Stomach (tissue), 4 donors: ENCODE results near the gene ALDH1A1.

Experiments used
- POLR2A ChIP-seq, 4 donors: fragments of 450-650 bp; IDR thresholded peaks; one replicate each; pipeline ENCODE4 v1.6.1; 2016; ENCODE audit warnings: antibody characterized with exemption in 4 of 4, control low read depth in 2 of 4, mild to moderate bottlenecking in 1 of 4, moderate library complexity in 1 of 4
- TF ChIP-seq, protein P1 (sequence below), 7 experiments: fragments of 450-650 bp in 4 of 7; fragments of 200-600 bp in 3 of 7; sonication (generic) in 3 of 7; IDR thresholded peaks; one replicate each; pipeline ENCODE4 v1.5.1; 2016 to 2019; ENCODE audit warnings: antibody characterized with exemption in 7 of 7, control low read depth in 2 of 7, mild to moderate bottlenecking in 1 of 7

- TF ChIP-seq, protein P1, sequence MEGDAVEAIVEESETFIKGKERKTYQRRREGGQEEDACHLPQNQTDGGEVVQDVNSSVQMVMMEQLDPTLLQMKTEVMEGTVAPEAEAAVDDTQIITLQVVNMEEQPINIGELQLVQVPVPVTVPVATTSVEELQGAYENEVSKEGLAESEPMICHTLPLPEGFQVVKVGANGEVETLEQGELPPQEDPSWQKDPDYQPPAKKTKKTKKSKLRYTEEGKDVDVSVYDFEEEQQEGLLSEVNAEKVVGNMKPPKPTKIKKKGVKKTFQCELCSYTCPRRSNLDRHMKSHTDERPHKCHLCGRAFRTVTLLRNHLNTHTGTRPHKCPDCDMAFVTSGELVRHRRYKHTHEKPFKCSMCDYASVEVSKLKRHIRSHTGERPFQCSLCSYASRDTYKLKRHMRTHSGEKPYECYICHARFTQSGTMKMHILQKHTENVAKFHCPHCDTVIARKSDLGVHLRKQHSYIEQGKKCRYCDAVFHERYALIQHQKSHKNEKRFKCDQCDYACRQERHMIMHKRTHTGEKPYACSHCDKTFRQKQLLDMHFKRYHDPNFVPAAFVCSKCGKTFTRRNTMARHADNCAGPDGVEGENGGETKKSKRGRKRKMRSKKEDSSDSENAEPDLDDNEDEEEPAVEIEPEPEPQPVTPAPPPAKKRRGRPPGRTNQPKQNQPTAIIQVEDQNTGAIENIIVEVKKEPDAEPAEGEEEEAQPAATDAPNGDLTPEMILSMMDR (IDR thresholded peaks at IDR 0.05): no peak
- no peak for TF ChIP-seq POLR2A (IDR thresholded peaks at IDR 0.05)
Measured at GRCh38 chr9:72929542-72929941, 23.3 kb downstream of the ALDH1A1 start.
